Activated T-helper 2 cell treated with anti-CD3 and anti-CD28 coated beads, Interferon-gamma antibody, Interleukin-2, Interleukin-4, amounts not matched to agents 10 μg/mL and 5 μg/mL and 100 μg/mL, durations not matched to agents 14 hours and 24 hours and 36 hours (primary cell): ENCODE results near the gene COG5. TPM values are rescaled to one million over a fixed set of nuclear protein-coding genes. Genes with fewer than 3 reads are reported as not detected.

Experiments
- DNase-seq: peaks from one replicate; pipeline ENCODE4 v3.0.0; 2021; ENCODE audit warnings: low spot score
- H3K27ac Mint-ChIP-seq: one replicate; pipeline ENCODE4 v1.8.0; 2021; ENCODE audit warnings: mixed read lengths
- H3K27me3 Mint-ChIP-seq: one replicate; pipeline ENCODE4 v1.8.0; 2021; ENCODE audit warnings: low read depth, mixed read lengths
- H3K36me3 Mint-ChIP-seq: one replicate; pipeline ENCODE4 v1.8.0; 2021; ENCODE audit warnings: low read depth, mixed read lengths
- H3K4me1 Mint-ChIP-seq: one replicate; pipeline ENCODE4 v1.8.0; 2021; ENCODE audit warnings: low read depth, mixed read lengths
- H3K4me3 Mint-ChIP-seq: one replicate; pipeline ENCODE4 v1.8.0; 2021; ENCODE audit warnings: low read depth, mild to moderate bottlenecking, moderate library complexity, mixed read lengths
- H3K9me3 Mint-ChIP-seq: one replicate; pipeline ENCODE4 v1.8.0; 2021; ENCODE audit warnings: mixed read lengths
- intact Hi-C: fragments of 100-400 bp; cut with micrococcal nuclease; formaldehyde crosslinking; loops from one replicate; pipeline ENCODE4 v1.15.1; 2023
- total RNA-seq: library from RNA; stranded (reverse); gene quantifications from 2 replicates; pipeline ENCODE4 v1.2.3, GENCODE V29; 2022

COG5 gene
- total RNA-seq, 1 donor from 2014 or later: 35.2 TPM

DNA sequence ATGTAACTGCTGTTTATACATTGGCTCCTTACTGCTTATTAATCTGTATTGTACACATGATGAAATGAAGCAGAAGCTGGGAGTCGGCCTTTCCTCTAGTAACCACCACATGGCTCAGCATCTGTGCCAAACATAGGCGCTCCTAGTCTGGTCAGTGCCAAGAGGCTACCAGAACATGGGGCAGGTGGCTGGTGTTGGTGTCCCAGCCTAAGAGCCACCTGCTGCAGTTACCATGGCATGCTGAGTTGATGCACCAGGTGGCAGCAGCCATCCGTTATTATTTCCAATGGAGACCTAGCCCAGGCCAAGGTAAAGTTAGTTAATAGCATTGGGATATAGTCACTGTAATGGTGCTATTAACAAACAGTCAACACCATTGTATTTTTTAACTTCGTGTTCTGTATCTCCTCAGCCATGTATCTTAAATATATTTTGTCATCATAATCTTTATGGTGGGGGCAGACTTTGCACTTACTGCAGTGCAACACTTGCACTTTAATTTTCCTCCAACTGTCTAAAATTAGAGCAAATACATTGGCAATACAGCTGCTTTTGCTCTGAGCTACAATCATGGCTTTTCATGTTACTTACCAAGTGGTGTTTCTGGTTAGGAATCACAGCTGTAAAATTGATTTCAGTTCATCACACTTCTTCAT lies 361.8 kb downstream of the COG5 start:
- intact Hi-C loops: loop anchor here (2.0 to 10.0 kb wide), 2 partner anchors 519 to 673 kb away; no protein-coding TSS in a partner anchor
- DNase-seq: no peak
- H3K36me3 Mint-ChIP-seq: peaks cover 60% of the 10 kb centered on the region
- H3K27me3 Mint-ChIP-seq: no peaks in the 10 kb centered on the region
- no peaks in the 10 kb centered on the region for H3K9me3 Mint-ChIP-seq
- H3K4me1 Mint-ChIP-seq: no peaks in the 10 kb centered on the region
- H3K27ac Mint-ChIP-seq: no peak overlapping the region
- H3K4me3 Mint-ChIP-seq: no peak overlapping the region

DNA sequence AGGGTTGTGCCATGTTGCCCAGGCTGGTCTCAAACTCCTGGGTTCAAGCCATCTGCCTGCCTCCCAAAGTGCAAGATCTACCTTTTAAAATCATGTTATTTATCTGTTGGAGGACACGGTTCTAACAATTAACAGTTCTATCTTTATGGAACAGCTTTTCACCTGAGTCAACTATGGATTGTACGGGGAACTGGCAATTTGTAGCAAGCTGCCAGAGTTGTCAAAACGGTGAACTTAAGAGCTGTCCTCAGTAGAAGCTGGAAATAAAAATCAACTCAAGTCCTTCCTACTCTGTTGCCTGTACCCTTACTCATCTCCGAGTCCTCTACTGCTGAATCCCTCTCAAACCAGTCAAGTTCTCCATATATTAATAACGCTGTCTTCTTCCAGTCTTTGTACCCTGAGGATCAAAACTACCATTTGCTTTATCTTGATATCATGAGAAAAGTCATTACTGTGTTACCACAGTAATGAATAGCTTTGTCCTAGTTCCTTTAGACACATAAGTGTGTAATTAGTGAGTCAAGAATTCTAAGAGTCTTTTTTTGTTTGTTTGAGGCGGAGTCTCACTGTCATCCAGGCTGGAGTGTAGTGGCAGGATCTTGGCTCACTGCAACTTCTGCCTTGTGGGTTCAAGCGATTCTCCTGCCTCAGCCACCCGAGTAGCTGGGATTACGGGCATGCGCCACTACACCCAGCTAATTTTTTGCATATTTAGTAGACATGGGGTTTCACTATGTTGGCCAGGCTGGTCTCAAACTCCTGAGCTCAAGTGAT lies 366.7 kb downstream of the COG5 start:
- H3K27ac Mint-ChIP-seq: no peak overlapping the region
- H3K27me3 Mint-ChIP-seq: no peaks in the 10 kb centered on the region
- intact Hi-C loops: no loop called here
- no peak for DNase-seq
- no peaks in the 10 kb centered on the region for H3K9me3 Mint-ChIP-seq
- peaks cover 1% of the 10 kb centered on the region for H3K4me1 Mint-ChIP-seq
- no peak overlapping the region for H3K4me3 Mint-ChIP-seq
- H3K36me3 Mint-ChIP-seq: peaks cover 48% of the 10 kb centered on the region

DNA sequence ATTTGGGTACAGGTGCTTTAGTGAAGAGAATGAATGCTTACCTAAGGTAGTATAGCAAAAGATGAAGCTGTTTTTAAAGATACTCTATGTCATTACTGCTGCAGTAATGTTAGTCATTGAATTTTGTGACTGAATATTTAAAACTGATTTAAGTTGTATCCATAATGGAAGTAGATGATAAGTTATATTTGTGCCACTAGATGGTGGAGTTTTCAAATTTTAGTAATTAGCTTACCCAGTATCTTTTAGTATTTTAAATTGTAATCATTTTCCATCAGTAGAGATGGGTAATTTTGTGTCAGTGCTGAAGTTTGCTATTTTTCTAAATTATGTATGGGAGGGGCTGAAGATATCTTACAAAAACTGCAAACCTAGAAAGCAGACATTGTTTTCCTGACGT lies 369.7 kb downstream of the COG5 start:
- Mint-ChIP-seq H3K27me3 (no peaks in the 10 kb centered on the region), H3K36me3 (peaks cover 40% of the 10 kb centered on the region), H3K9me3 (no peaks in the 10 kb centered on the region), H3K4me1 (peaks cover 1% of the 10 kb centered on the region), H3K4me3 (no peak overlapping the region), H3K27ac (no peak overlapping the region)
- DNase-seq: no peak
- intact Hi-C loops: no loop called here

DNA sequence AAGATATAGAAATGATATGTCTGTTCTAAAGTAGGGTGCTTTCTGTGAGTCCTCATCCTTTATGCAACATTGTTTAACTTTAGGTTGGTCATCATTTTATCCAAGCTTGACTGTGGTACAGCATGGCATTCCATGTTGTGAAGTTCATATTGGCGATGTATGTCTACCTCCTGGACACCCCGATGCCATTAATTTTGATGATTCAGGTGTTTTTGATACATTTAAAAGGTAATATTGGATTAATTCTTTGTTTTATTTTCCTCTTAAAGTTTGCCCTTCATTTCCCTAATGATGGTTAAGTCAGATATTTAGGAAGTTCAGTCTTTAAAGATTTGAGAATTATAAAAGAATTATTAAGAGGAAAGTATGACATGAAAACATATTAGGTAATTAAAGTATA lies 373.6 kb downstream of the COG5 start:
- H3K27me3 Mint-ChIP-seq: no peaks in the 10 kb centered on the region
- H3K27ac Mint-ChIP-seq: no peak overlapping the region
- no peak for DNase-seq
- intact Hi-C loops: no loop called here
- no peaks in the 10 kb centered on the region for H3K9me3 Mint-ChIP-seq
- no peak overlapping the region for H3K4me3 Mint-ChIP-seq
- H3K4me1 Mint-ChIP-seq: peaks cover 1% of the 10 kb centered on the region
- H3K36me3 Mint-ChIP-seq: peaks cover 54% of the 10 kb centered on the region

DNA sequence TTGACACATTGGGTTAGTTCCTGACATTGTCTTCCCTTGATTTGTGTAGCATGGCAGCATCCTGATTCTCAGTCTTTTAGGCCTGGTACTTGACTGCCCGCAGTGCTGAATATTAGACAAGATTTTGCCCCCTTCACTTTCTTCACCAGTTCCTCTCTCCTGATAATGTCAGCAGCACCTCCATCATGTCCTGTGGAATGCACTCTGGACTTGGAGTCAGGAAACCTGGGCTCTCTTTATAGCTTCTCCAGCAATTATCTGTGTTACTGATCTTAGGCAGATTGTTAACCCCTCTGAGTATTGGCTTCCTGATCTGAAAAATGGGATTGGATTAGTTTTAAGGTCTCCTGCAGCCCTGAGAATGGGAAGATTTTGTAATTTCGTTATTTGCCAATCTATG lies 375.9 kb downstream of the COG5 start:
- Mint-ChIP-seq H3K4me3 (no peak overlapping the region), H3K36me3 (peaks cover 66% of the 10 kb centered on the region), H3K27ac (no peak overlapping the region), H3K9me3 (no peaks in the 10 kb centered on the region), H3K4me1 (no peaks in the 10 kb centered on the region), H3K27me3 (no peaks in the 10 kb centered on the region)
- intact Hi-C loops: no loop called here
- no peak for DNase-seq

DNA sequence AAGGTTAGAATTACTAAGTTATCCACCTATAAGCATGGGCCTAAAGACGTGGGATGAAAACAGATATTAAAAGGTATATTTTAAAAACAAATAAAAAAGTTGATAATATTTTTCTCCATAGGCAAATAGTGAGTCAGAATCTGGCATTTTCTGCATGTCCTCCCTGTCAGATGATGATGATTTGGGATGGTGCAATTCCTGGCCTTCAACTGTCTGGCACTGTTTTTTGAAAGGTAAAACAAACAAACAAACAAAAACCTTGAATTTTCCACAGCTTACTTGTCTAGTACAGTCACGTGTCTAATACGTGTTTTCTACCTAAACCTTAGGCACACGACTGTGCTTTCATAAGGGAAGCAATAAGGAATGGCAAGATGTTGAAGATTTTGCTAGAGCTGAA lies 377.5 kb downstream of the COG5 start:
- intact Hi-C loops: no loop called here
- Mint-ChIP-seq H3K27me3 (no peaks in the 10 kb centered on the region), H3K27ac (no peak overlapping the region), H3K4me1 (no peaks in the 10 kb centered on the region), H3K9me3 (no peaks in the 10 kb centered on the region), H3K36me3 (peaks cover 62% of the 10 kb centered on the region), H3K4me3 (no peak overlapping the region)
- DNase-seq: no peak

DNA sequence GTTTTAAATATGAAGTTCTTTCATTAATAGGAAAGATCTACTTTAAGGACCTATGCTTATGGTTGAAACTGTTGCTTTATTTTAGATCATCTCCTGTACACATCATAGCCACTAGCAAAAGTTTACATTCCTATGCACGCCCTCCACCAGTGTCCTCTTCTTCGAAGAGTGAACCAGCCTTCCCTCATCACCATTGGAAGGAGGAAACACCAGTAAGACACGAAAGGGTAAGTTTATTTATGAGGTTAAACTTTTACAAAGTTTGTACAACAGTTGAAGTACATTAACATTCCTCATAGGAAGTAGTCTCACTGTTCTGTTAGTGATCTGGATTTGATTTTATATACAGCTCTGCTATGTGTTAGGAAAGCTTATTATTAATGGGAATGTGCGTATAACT lies 378.0 kb downstream of the COG5 start:
- Mint-ChIP-seq H3K9me3 (no peaks in the 10 kb centered on the region), H3K36me3 (peaks cover 67% of the 10 kb centered on the region), H3K4me1 (peaks cover 4% of the 10 kb centered on the region), H3K27me3 (no peaks in the 10 kb centered on the region), H3K27ac (no peak overlapping the region), H3K4me3 (no peak overlapping the region)
- intact Hi-C loops: no loop called here
- DNase-seq: no peak

DNA sequence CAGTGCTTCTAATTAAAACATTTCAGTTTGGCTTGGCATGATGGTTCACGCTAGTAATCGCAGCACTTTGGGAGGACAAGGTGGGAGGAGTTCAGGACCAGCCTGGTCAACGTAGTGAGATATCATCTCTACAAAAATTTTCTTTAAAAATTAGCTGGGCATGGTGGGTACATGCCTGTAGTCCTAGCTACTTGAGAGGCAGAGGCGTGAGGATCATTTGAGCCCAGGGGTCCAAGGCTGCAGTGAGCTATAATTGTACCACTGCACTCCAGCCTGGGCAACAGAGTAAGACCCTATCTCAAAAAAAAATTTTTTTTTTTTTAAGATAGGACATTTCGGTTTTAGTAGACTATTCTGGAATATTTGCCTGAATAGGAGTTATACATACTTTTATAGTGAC lies 382.5 kb downstream of the COG5 start:
- no peak overlapping the region for H3K4me3 Mint-ChIP-seq
- no peak for DNase-seq
- H3K36me3 Mint-ChIP-seq: peaks cover 44% of the 10 kb centered on the region
- intact Hi-C loops: no loop called here
- peaks cover 18% of the 10 kb centered on the region for H3K4me1 Mint-ChIP-seq
- H3K27ac Mint-ChIP-seq: peak overlapping the region; percentile 80
- no peaks in the 10 kb centered on the region for H3K27me3 Mint-ChIP-seq
- no peaks in the 10 kb centered on the region for H3K9me3 Mint-ChIP-seq

DNA sequence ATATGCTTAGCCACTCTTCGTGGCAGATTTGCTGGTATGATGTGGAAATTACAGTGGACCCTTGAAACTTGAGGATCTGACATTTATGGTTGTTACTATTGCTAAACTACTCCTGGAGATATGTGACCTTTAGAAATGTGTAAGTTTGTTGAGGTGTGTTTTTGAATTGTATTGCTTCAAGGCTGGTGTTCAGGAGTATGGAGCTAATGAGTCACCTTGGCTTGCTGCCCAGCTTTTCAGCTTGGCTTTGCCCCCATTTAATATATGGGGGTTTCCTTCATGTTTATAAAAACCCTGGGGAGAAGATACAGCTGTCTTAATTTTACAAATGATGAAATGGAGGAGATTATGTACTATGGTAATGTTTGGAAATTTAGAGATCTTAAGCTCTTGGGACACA lies 383.3 kb downstream of the COG5 start:
- H3K27ac Mint-ChIP-seq: peak overlapping the region; percentile 80
- no peaks in the 10 kb centered on the region for H3K9me3 Mint-ChIP-seq
- no peak for DNase-seq
- intact Hi-C loops: loop anchor here (1.0 kb wide), 1 partner anchor 10 kb away; no protein-coding TSS in a partner anchor
- H3K4me1 Mint-ChIP-seq: peaks cover 18% of the 10 kb centered on the region
- no peaks in the 10 kb centered on the region for H3K27me3 Mint-ChIP-seq
- H3K4me3 Mint-ChIP-seq: no peak overlapping the region
- peaks cover 38% of the 10 kb centered on the region for H3K36me3 Mint-ChIP-seq

DNA sequence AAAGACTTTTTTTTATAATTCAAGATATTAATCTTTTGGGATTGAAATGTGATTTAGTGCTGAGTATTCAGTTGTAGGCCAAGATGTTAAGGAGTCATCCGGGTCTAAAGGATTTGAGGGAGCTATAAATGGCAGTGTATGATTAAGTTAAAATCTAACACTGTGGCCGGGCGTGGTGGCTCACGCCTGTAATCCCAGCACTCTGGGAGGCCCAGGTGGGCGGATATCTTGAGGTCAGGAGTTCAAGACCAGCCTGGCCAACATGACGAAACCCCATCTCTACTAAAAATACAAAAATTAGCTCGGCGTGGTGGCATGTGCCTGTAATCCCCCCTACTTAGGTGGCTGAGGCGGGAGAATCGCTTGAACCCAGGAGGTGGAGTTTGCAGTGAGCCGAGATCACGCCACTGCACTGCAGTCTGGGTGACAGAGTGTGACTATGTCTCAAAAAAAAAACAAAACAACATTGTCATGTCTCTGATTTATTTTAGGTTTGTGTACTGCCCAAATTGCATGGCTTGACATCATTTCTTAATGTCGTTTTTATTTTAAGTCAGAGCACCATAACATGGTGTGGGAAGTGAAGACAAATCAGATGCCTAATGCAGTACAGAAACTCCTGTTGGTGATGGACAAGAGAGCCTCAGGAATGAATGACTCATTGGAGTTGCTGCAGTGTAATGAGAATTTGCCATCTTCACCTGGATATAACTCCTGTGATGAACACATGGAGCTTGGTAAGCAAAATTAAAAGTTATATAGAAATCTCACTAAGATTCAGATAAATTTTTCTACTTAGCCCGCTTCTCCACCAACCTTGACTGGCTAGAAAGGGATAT lies 384.2 kb downstream of the COG5 start:
- H3K27ac Mint-ChIP-seq: no peak overlapping the region
- no peak for DNase-seq
- intact Hi-C loops: loop anchor here (1.0 kb wide), 1 partner anchor 9 kb away; no protein-coding TSS in a partner anchor

DNA sequence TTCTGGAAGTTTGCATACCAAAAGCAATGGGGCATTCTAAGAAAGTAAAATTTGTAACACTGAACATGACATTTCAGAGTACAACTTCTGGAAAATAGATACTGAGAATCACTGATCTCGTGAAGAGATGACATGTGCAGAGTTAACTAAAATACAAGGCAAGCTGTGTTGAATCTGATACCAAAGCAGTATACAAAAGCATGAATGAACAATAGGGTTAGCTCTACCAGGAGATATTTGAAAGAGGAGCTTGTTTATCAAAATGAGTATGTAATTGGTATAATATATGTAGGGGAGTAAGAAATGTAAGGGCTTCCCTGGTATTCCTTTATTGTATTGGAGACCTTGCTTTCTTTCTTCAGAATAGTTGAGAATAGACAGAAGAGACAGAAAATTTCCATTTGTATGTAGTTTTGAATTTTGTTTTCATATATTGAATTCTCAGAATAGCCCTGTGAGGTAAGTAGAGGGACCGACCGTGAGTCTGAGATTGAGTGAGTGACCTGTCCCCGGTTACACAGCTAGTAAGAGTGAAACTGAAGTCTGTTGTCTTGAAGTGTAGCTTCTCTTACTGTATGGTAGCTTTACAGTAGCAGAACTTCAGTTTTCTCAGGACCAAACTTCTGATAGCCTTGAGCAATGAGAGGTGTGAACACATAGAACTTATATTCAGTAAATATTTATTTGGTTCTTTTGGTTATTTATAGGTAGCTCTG lies 389.9 kb downstream of the COG5 start:
- Mint-ChIP-seq H3K9me3 (no peaks in the 10 kb centered on the region), H3K36me3 (peaks cover 20% of the 10 kb centered on the region), H3K4me1 (peaks cover 35% of the 10 kb centered on the region), H3K27ac (peak overlapping the region; percentile 81), H3K4me3 (no peak overlapping the region), H3K27me3 (no peaks in the 10 kb centered on the region)
- no peak for DNase-seq
- intact Hi-C loops: loop anchor here (1.0 kb wide), 1 partner anchor 386 kb away; no protein-coding TSS in a partner anchor

More for the DNA sequence above, 384.2 kb downstream of the COG5 start:
- Mint-ChIP-seq H3K36me3 (peaks cover 31% of the 10 kb centered on the region), H3K4me3 (no peak overlapping the region), H3K27me3 (no peaks in the 10 kb centered on the region), H3K9me3 (no peaks in the 10 kb centered on the region), H3K4me1 (peaks cover 21% of the 10 kb centered on the region)

DNA sequence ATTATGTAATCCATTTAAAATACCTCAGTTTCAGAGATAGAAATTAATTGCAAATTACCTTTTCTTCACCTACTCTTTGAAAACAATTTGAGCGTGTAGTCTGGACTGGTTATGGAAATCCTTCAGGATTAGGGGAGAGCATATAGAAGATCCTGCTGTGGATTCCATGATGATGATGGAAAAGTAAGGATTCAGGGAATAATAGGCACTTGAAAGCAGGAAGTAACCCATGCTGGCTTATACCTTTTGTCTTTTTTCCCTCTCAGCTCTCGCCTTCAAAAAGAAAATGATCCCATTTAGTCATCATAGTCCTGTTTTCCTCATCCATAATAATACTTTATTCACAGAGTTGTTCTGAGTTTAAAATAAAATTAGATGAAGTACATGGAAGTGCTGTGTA lies 390.5 kb downstream of the COG5 start:
- intact Hi-C loops: no loop called here
- DNase-seq: no peak
- no peaks in the 10 kb centered on the region for H3K27me3 Mint-ChIP-seq
- peaks cover 39% of the 10 kb centered on the region for H3K4me1 Mint-ChIP-seq
- H3K27ac Mint-ChIP-seq: peak overlapping the region; percentile 81
- no peak overlapping the region for H3K4me3 Mint-ChIP-seq
- H3K9me3 Mint-ChIP-seq: no peaks in the 10 kb centered on the region
- H3K36me3 Mint-ChIP-seq: peaks cover 20% of the 10 kb centered on the region
